Umbilical cord (tissue), 2 donors: ENCODE data around the gene ARCN1. TPM values are rescaled to one million over a fixed set of nuclear protein-coding genes. Genes with fewer than 3 reads are reported as not detected.

Experiments
- DNase-seq: peaks from one replicate; pipeline ENCODE4 v3.0.0-alpha.2; 2015; ENCODE audit warnings: low spot score
- total RNA-seq: library from RNA; depleted of rRNA; stranded (reverse); fragments of >200 nt; gene quantifications from one replicate; pipeline ENCODE4 v1.2.3, GENCODE V29; 2014; ENCODE audit warnings: low replicate concordance; ENCODE audit not compliant: insufficient read depth

Gene ARCN1
- total RNA-seq, 1 donor from 2014 or later, result 144 TPM

- DNase-seq, result no peak
Measured at GRCh38 chr11:118635642-118636041, 63.4 kb downstream of the ARCN1 start.

GRCh38 chr11:118636569-118637290 lies 64.5 kb downstream of the ARCN1 start:
- DNase-seq, result no peak

- no peak for DNase-seq
Measured at GRCh38 chr11:118638726-118639125, 66.5 kb downstream of the ARCN1 start.

DNA sequence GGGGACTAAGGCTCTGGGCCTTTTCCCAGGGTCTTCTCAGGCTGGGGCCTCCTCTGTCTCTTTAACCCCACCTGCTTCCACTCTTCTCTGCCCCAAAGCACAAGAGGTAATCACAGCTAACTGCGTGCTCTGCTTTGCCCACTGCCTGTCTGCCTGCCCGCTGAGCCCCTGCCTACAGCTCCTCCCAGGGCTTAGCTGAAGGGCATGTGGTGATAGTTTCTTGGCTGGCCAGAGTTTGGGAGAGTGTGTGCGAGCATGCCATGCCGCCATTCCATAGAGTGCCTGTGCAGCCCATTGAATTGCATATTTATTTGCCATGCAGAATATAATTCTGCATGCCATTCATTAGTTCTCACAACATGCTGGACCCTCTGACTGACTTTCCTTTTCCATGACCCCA lies 67.7 kb downstream of the ARCN1 start:
- DNase-seq, result no peak

GRCh38 chr11:118640332-118641154 lies 68.3 kb downstream of the ARCN1 start:
- no peak for DNase-seq

DNA sequence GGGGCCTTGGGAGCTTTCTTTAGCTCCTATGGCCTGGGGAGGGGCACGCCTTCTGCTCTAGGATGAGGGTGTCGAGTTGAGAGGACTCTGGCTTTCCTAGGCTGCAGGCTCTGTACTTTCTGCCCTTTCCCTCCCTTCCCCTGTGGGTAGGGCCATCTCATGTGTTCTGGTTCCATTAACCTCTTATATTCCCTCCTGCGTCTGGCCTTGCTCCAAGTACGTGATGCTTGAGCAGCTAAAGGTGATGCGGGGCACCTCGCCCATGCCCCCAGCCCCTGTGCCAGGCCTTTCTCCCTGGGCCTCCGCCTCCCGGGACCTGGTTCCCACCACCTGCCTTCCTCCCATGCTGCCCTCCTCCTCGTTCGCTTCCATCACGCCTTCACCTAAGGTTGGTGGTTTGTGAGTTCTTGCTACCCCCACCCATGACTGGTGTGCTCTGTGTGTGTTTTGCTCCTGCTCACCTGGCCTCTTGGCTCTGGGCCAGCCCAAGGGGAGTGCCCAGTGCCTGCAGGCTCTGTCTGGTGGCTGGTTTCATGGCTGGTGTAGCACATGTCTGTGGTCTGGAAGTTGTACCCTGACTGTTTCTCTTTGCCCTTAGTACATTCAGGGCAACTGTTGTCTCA lies 69.3 kb downstream of the ARCN1 start:
- DNase-seq, result no peak

- no peak for DNase-seq
Measured at GRCh38 chr11:118643142-118643994, 71.2 kb downstream of the ARCN1 start.

DNA sequence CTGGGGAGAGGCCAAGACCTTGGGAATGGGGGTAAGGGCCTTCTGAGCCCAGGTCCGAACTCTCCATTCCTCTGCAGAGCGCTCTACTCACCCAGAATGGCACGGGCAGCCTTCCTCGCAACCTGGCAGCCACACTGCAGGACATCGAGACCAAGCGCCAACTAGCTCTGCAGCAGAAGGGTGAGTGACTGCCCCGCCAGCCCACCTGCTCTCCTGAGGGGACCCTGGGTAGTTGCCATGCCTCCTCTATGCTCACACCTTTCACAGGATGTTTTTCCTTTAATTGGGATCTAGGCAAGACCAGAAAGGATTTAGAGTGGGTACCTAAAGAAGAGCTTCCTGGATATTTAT lies 71.8 kb downstream of the ARCN1 start:
- no peak for DNase-seq

DNA sequence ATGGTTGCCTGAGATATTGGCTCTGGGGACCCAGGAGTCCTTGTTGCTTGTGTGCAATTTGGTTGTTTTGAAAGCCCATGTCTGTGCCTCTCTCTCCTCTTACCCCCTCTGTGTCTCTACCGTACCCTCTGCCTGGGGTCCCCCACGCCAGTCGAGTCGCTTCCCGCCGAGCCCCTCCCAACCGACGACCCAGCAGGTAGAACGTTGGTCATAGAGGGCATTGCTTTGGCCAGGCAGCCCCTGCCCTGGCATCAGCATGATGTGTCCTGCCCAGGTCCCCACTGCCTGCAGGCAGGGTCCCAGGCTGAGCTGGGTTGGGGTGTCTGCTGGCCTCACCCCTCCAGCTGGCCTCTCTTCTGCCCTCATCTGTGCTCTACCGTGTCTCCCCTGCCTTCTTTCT lies 72.3 kb downstream of the ARCN1 start:
- DNase-seq, result no peak

GRCh38 chr11:118645066-118645715 lies 73.0 kb downstream of the ARCN1 start:
- DNase-seq, result no peak

DNA sequence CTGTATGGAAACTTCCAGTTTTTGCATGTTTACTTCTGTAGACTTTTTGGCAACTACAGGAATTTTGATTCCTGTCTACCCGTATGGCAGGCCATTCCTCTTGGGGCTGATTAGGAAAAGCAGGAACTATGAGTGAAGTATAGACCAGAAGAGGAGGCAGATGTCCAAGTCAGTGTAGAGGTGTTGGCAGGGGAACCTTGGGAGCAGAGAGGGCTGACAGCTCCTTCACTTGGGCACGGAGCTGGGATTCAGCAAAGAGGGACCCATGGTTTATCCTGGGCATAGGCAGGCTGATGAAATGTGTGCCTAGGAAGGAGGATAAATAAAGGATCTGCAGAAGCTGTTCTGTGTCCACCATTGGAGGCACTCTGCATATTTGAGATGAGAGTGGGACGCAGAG lies 74.2 kb downstream of the ARCN1 start:
- DNase-seq, result no peak

- DNase-seq, result no peak
Measured at GRCh38 chr11:118648291-118648690, 76.1 kb downstream of the ARCN1 start.

DNA sequence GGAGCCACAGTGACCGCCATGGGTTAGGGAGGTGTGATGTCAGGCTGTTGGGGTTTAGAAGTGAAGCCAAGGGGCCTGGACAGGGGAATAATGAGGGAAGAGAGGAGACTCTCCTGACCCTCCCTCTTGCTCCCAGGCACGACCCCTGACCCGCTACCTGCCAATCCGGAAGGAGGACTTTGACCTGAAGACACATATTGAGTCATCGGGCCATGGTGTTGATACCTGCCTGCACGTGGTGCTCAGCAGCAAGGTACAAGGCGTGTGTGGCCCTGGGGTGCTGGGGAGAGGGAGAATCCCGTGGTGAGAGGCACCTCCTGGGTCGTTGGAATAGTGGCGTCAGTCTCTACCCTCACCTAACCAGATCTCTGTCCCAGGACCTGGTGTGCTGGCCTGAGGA lies 77.7 kb downstream of the ARCN1 start:
- no peak for DNase-seq

DNA sequence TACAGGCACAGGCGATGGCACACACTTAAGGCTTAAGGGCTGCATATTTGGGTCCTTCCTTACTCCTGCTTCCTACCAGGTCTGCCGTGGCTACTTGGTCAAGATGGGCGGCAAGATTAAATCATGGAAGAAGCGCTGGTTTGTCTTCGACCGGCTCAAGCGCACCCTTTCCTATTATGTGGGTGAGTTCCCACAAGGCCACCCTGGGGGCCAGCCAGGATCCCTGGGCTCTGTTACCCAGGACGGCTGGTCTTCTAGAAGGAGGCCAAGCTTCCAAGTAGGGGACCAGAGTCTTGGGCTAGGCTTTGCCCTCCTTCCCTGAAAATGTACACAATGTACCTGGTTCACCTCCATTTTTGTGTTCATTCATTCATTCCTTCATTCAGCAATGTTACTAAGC lies 78.2 kb downstream of the ARCN1 start:
- DNase-seq, result no peak

DNA sequence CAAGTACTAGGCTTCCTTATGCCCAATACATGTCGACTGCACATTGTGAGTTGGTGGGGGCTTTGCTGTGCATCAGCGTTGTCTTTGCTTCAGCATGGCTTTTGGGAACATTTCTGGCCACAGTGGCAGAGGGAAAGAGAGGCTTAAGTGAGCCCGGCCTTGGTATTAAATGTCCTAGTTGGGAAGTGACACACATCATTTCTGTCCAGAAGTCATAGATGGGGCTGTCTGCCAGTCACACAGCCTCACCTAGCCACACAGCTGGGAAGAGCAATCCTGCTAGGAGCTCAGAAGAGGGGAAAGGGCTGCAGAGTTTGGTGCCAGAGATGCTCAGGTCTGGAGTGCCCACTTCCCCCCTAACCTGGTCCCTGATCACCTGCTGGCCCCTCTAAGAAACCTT lies 79.6 kb downstream of the ARCN1 start:
- DNase-seq, result no peak

Other genes starting within 250 kb of the ARCN1 start
- not detected for gene CD3D, start 229.7 kb upstream of the ARCN1 start, total RNA-seq
- gene CD3G, start 228.1 kb upstream of the ARCN1 start, total RNA-seq, result 1.9 TPM
- gene UBE4A, start 212.8 kb upstream of the ARCN1 start, total RNA-seq, result 22.1 TPM
- 142 TPM for gene ATP5MG, start 170.8 kb upstream of the ARCN1 start, total RNA-seq
- 20.9 TPM for gene KMT2A, start 135.9 kb upstream of the ARCN1 start, total RNA-seq
- 6.3 TPM for gene TTC36, start 44.9 kb upstream of the ARCN1 start, total RNA-seq
- gene TMEM25, start 41.2 kb upstream of the ARCN1 start, total RNA-seq, result 19.3 TPM
- 35.4 TPM for gene IFT46, start 6.5 kb upstream of the ARCN1 start, total RNA-seq
- gene PHLDB1, start 35.2 kb downstream of the ARCN1 start, total RNA-seq, result 70.3 TPM
- not detected for gene TREH, start 107.2 kb downstream of the ARCN1 start, total RNA-seq
- 126 TPM for gene DDX6, start 218.8 kb downstream of the ARCN1 start, total RNA-seq